Skeletal muscle satellite cell (primary cell): ENCODE measurements around the gene TMPRSS13.
"Not testable (repeated sequence)": the region's sequence is repeated elsewhere in the genome, so short reads cannot be mapped to it uniquely, and the experiment has no call there.

ENCODE experiments used
- H3K27me3 ChIP-seq: 2 replicates; pipeline ENCODE4 v1.7.0; 2013; ENCODE audit warnings: low read length; ENCODE audit not compliant: control insufficient read depth, insufficient read depth
- H3K36me3 ChIP-seq: 2 replicates; pipeline ENCODE4 v1.7.0; 2013; ENCODE audit warnings: mild to moderate bottlenecking, control low read depth, low read length; ENCODE audit not compliant: insufficient read depth
- H3K4me1 ChIP-seq: 2 replicates; pipeline ENCODE4 v1.7.0; 2013; ENCODE audit warnings: low read length; ENCODE audit not compliant: control insufficient read depth, insufficient read depth
- H3K4me2 ChIP-seq: 2 replicates; pipeline ENCODE4 v1.7.0; 2013; ENCODE audit warnings: mild to moderate bottlenecking, low read length
- H3K4me3 ChIP-seq: 2 replicates; pipeline ENCODE4 v1.7.0; 2013; ENCODE audit warnings: low read length
- H3K9ac ChIP-seq: 2 replicates; pipeline ENCODE4 v1.7.0; 2013; ENCODE audit warnings: mild to moderate bottlenecking, low read depth, low read length, moderate library complexity
- H3K9me3 ChIP-seq: replicated peaks from 2 replicates; pipeline ENCODE4 v1.7.0; 2013; ENCODE audit warnings: mild to moderate bottlenecking, control low read depth, low read length

The TMPRSS13 gene

DNA sequence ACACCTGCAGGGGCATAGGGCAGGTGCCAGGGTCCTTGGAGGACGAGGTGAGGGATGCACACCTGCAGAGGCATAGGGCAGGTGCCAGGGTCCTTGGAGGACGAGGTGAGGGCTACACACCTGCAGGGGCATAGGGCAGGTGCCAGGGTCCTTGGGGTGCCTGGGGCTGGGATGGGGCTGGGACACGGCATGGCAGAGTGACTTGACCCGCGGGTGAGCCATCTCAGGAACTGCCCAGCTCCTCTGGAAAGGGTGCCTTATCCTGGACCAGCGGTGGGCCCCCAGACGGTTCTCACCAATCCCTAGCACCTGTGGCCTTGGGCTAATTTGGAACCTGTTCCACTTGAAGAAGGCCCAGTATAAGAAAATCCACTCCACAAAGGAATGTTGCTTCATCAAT, 3.0 kb downstream of the TMPRSS13 start:
- not testable (repeated sequence) for H3K9me3 ChIP-seq, H3K36me3 ChIP-seq, H3K4me3 ChIP-seq, H3K4me2 ChIP-seq, H3K9ac ChIP-seq, H3K4me1 ChIP-seq
- peaks cover 12% of the 10 kb centered on the region for H3K27me3 ChIP-seq

DNA sequence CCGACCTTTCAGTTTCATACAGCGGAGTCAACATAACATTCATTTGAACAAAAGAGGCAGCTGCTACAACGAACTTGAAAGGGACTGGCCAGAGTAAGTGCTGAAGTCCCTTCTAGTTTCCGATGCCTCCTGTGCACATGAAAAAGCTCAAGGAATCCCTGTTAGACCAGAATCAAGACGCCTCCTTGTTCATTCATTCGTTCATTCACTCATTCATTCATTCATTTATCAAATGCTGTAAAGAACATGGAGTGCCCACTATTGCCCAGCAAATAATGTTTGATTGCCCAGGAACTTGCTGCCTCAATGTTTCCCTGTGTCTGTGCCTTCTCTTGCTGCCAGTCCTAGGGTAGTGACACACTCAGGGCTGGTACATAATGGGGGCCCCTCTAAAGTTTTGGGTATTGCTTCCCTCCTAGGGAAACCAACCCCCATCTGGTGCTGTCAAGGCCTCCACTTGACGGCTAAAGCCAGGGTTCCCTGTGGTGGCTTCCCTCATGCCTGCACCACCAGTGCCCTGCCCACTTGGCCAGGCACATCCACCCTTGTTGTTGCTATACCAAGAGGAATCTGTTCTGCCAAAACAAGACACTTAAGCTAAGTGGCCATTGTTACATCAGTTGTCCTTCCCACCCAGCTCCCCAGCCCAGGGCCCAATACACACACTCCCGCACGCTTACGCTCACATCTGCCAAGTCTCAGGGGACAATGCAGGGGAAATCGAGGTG, 3.8 kb downstream of the TMPRSS13 start:
- Histone ChIP-seq H3K36me3 (no peaks in the 10 kb centered on the region), H3K4me3 (no peak overlapping the region), H3K9ac (no peak overlapping the region), H3K27me3 (peaks cover 10% of the 10 kb centered on the region), H3K4me1 (no peaks in the 10 kb centered on the region), H3K4me2 (no peak overlapping the region), H3K9me3 (no peaks in the 10 kb centered on the region)

DNA sequence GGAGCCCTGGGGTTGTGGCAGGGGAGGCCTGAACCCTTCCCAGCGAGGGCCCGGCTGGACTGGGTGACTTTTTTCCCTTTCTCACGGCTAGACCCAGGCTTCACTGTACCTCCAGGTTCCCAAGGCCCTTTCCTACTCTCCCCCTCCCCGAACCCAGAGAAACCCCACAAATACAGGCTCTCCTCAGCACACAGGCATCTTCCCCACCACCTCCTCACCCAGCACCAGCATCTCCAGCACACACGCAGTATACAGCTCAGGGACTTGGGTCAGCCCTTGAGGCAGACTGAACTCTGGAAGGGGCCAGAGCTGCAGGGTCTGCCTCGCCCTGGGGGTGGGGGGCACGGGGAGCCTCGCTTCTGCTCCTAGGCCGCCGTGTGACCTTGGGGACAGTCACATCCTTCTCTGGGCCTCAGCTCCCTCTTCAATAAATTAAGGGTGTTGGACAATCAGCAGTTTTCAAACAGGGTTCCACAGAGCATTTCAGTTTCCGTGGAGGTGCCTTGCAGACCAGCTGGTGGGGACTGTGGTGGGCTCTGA, 4.5 kb downstream of the TMPRSS13 start:
- Histone ChIP-seq H3K9me3 (no peaks in the 10 kb centered on the region), H3K36me3 (no peaks in the 10 kb centered on the region), H3K4me2 (no peak overlapping the region), H3K4me1 (no peaks in the 10 kb centered on the region), H3K4me3 (no peak overlapping the region), H3K27me3 (peaks cover 10% of the 10 kb centered on the region), H3K9ac (no peak overlapping the region)

- Histone ChIP-seq H3K4me2 (no peak overlapping the region), H3K4me1 (no peaks in the 10 kb centered on the region), H3K36me3 (no peaks in the 10 kb centered on the region), H3K9me3 (no peaks in the 10 kb centered on the region), H3K27me3 (peaks cover 4% of the 10 kb centered on the region), H3K4me3 (no peak overlapping the region), H3K9ac (no peak overlapping the region)
Measured at GRCh38 chr11:117923773-117924172, 5.4 kb downstream of the TMPRSS13 start.

- H3K4me2 ChIP-seq, result no peak overlapping the region
- no peak overlapping the region for H3K9ac ChIP-seq
- H3K36me3 ChIP-seq, result no peaks in the 10 kb centered on the region
- peaks cover 4% of the 10 kb centered on the region for H3K27me3 ChIP-seq
- H3K9me3 ChIP-seq, result no peaks in the 10 kb centered on the region
- no peak overlapping the region for H3K4me3 ChIP-seq
- no peaks in the 10 kb centered on the region for H3K4me1 ChIP-seq
Measured at GRCh38 chr11:117923275-117923674, 5.9 kb downstream of the TMPRSS13 start.

- Histone ChIP-seq H3K9me3 (no peaks in the 10 kb centered on the region), H3K4me3 (no peak overlapping the region), H3K4me1 (no peaks in the 10 kb centered on the region), H3K36me3 (no peaks in the 10 kb centered on the region), H3K9ac (no peak overlapping the region), H3K4me2 (no peak overlapping the region), H3K27me3 (no peaks in the 10 kb centered on the region)
Measured at GRCh38 chr11:117921893-117922292, 7.3 kb downstream of the TMPRSS13 start.

DNA sequence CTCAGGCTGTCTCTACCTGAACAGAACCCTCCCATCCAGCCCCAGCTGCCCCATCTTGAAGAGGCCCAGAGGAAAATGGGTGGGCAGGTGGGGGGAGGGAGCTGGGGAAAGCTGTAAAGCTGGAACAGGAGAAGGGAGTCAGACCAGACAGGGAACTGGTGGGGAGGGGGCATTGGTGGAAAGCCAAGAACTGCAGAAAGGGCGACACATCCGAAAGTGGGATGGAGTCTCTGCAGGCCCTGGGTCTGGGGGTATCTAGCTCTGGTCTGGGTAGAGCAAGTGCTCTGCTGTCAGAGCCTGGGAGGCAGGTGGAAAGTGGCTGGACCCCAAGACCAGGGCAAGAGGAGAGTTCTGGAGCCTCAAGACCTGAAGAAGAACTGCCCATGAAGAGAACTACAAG, 7.7 kb downstream of the TMPRSS13 start:
- no peak overlapping the region for H3K9ac ChIP-seq
- no peaks in the 10 kb centered on the region for H3K4me1 ChIP-seq
- H3K9me3 ChIP-seq, result no peaks in the 10 kb centered on the region
- H3K4me3 ChIP-seq, result no peak overlapping the region
- no peak overlapping the region for H3K4me2 ChIP-seq
- H3K27me3 ChIP-seq, result peaks cover under 1% of the 10 kb centered on the region
- no peaks in the 10 kb centered on the region for H3K36me3 ChIP-seq

- Histone ChIP-seq H3K36me3 (no peaks in the 10 kb centered on the region), H3K27me3 (peaks cover 4% of the 10 kb centered on the region), H3K4me3 (no peak overlapping the region), H3K4me2 (no peak overlapping the region), H3K9ac (no peak overlapping the region), H3K9me3 (no peaks in the 10 kb centered on the region), H3K4me1 (no peaks in the 10 kb centered on the region)
Measured at GRCh38 chr11:117919781-117920221, 9.4 kb downstream of the TMPRSS13 start.

- H3K36me3 ChIP-seq, result no peaks in the 10 kb centered on the region
- peaks cover 8% of the 10 kb centered on the region for H3K27me3 ChIP-seq
- H3K4me2 ChIP-seq, result no peak overlapping the region
- no peak overlapping the region for H3K9ac ChIP-seq
- no peaks in the 10 kb centered on the region for H3K9me3 ChIP-seq
- no peaks in the 10 kb centered on the region for H3K4me1 ChIP-seq
- no peak overlapping the region for H3K4me3 ChIP-seq
Measured at GRCh38 chr11:117919341-117919740, 9.9 kb downstream of the TMPRSS13 start.

GRCh38 chr11:117918366-117919255, 10.6 kb downstream of the TMPRSS13 start:
- no peaks in the 10 kb centered on the region for H3K36me3 ChIP-seq
- no peaks in the 10 kb centered on the region for H3K4me1 ChIP-seq
- peaks cover 11% of the 10 kb centered on the region for H3K27me3 ChIP-seq
- no peak overlapping the region for H3K9ac ChIP-seq
- H3K4me3 ChIP-seq, result no peak overlapping the region
- no peak overlapping the region for H3K4me2 ChIP-seq
- H3K9me3 ChIP-seq, result no peaks in the 10 kb centered on the region

- no peaks in the 10 kb centered on the region for H3K4me1 ChIP-seq
- H3K27me3 ChIP-seq, result peaks cover 12% of the 10 kb centered on the region
- H3K4me2 ChIP-seq, result no peak overlapping the region
- H3K36me3 ChIP-seq, result no peaks in the 10 kb centered on the region
- H3K9ac ChIP-seq, result no peak overlapping the region
- no peak overlapping the region for H3K4me3 ChIP-seq
- no peaks in the 10 kb centered on the region for H3K9me3 ChIP-seq
Measured at GRCh38 chr11:117917591-117918151, 11.5 kb downstream of the TMPRSS13 start.
